Right lobe of liver (tissue), 4 donors: Measurements from ENCODE around the gene CIC.

Source experiments
- CTCF ChIP-seq, 4 donors: fragments of 200-600 bp in 3 of 4; fragments of 450-650 bp in 1 of 4; IDR thresholded peaks; one replicate each; pipeline versions ENCODE4 v1.5.1 to v1.8.0; 2016 to 2022; ENCODE audit warnings: antibody characterized with exemption in 4 of 4, mild to moderate bottlenecking in 2 of 4
- POLR2A ChIP-seq: fragments of 450-650 bp; IDR thresholded peaks from one replicate; pipeline ENCODE4 v1.6.1; 2017; ENCODE audit warnings: antibody characterized with exemption, mild to moderate bottlenecking
- donor health status: DM: no; HTN: no; CAD: no.
- donor health status: DM: no; HTN: no; CAD: no.
- donor health status: DM: no; HTN: yes; CAD: no.

GRCh38 chr19:42335971-42336370 lies 66.9 kb downstream of the CIC start:
- TF ChIP-seq CTCF (IDR thresholded peaks at IDR 0.05) (no peak), POLR2A (no peak)
